Measurements from ENCODE around the gene MRPS14.
A peak's percentile ranks its signal among the peaks of the same experiment; 100 is the strongest.

The MRPS14 gene

GRCh38 chr1:174982971-174983689 lies 40.1 kb downstream of the MRPS14 start:
- peak; percentile 66 for TF ChIP-seq RAD21 (IDR thresholded peaks at IDR 0.05; ENCODE audit: low read depth)
- TF ChIP-seq MAX (IDR thresholded peaks at IDR 0.05): no peak

- no peak for TF ChIP-seq FOXM1 (IDR thresholded peaks at IDR 0.05; ENCODE audit: borderline replicate concordance, low read depth)
- no peak for TF ChIP-seq RAD21 (IDR thresholded peaks at IDR 0.05; ENCODE audit: low read depth)
- no peak for TF ChIP-seq REST (IDR thresholded peaks at IDR 0.05; ENCODE audit: low read depth)
- 0 out of 2 replicates have a peak, but pooled peaks have one; percentile 28 for TF ChIP-seq CEBPB (IDR thresholded peaks at IDR 0.05)
These were observed 46.7 kb downstream of the MRPS14 start for GRCh38 chr1:174976436-174977108.

GRCh38 chr1:174975764-174976163 lies 47.5 kb downstream of the MRPS14 start:
- TF ChIP-seq CREB1 (IDR thresholded peaks at IDR 0.05; ENCODE audit: low read depth) (no peak), REST (IDR thresholded peaks at IDR 0.05; ENCODE audit: low read depth) (no peak), TEAD4 (IDR thresholded peaks at IDR 0.05) (no peak), TCF12 (IDR thresholded peaks at IDR 0.05; ENCODE audit: low read depth) (no peak), TAF1 (IDR thresholded peaks at IDR 0.05; ENCODE audit: low read depth) (no peak), USF1 (IDR thresholded peaks at IDR 0.05) (no peak), RAD21 (IDR thresholded peaks at IDR 0.05; ENCODE audit: low read depth) (no peak), CEBPB (IDR thresholded peaks at IDR 0.05) (no peak), FOXM1 (IDR thresholded peaks at IDR 0.05; ENCODE audit: borderline replicate concordance, low read depth) (no peak), EGR1 (IDR thresholded peaks at IDR 0.05) (no peak), YY1 (IDR thresholded peaks at IDR 0.05; ENCODE audit: low read depth) (no peak), NFIC (IDR thresholded peaks at IDR 0.05) (no peak), EP300 (IDR thresholded peaks at IDR 0.05; ENCODE audit: borderline replicate concordance) (no peak), MAX (IDR thresholded peaks at IDR 0.05) (no peak), ZBTB7A (IDR thresholded peaks at IDR 0.05; ENCODE audit: low read depth) (no peak)

GRCh38 chr1:174974711-174975119 lies 48.5 kb downstream of the MRPS14 start:
- no peak for TF ChIP-seq ZBTB7A (IDR thresholded peaks at IDR 0.05; ENCODE audit: low read depth)
- no peak for TF ChIP-seq TCF12 (IDR thresholded peaks at IDR 0.05; ENCODE audit: low read depth)
- no peak for TF ChIP-seq TEAD4 (IDR thresholded peaks at IDR 0.05)
- no peak for TF ChIP-seq MAX (IDR thresholded peaks at IDR 0.05)
- TF ChIP-seq CREB1 (IDR thresholded peaks at IDR 0.05; ENCODE audit: low read depth): no peak

- TF ChIP-seq YY1 (IDR thresholded peaks at IDR 0.05; ENCODE audit: low read depth): no peak
- TF ChIP-seq FOXM1 (IDR thresholded peaks at IDR 0.05; ENCODE audit: borderline replicate concordance, low read depth): no peak
- no peak for TF ChIP-seq CEBPB (IDR thresholded peaks at IDR 0.05)
- TF ChIP-seq TCF12 (IDR thresholded peaks at IDR 0.05; ENCODE audit: low read depth): no peak
- TF ChIP-seq CREB1 (IDR thresholded peaks at IDR 0.05; ENCODE audit: low read depth): no peak
- TF ChIP-seq RAD21 (IDR thresholded peaks at IDR 0.05; ENCODE audit: low read depth): no peak
- TF ChIP-seq MAX (IDR thresholded peaks at IDR 0.05): no peak
- no peak for TF ChIP-seq TEAD4 (IDR thresholded peaks at IDR 0.05)
- TF ChIP-seq REST (IDR thresholded peaks at IDR 0.05; ENCODE audit: low read depth): no peak
- no peak for TF ChIP-seq EP300 (IDR thresholded peaks at IDR 0.05; ENCODE audit: borderline replicate concordance)
- no peak for TF ChIP-seq TAF1 (IDR thresholded peaks at IDR 0.05; ENCODE audit: low read depth)
- TF ChIP-seq NFIC (IDR thresholded peaks at IDR 0.05): no peak
- TF ChIP-seq USF1 (IDR thresholded peaks at IDR 0.05): no peak
- TF ChIP-seq EGR1 (IDR thresholded peaks at IDR 0.05): no peak
These were observed 51.3 kb downstream of the MRPS14 start for GRCh38 chr1:174971902-174972301.

Data from Ishikawa (cell line).